Uterus (tissue), 4 donors: ENCODE measurements around the gene ATP5F1D. TPM values are rescaled to one million over a fixed set of nuclear protein-coding genes. Genes with fewer than 3 reads are reported as not detected.
A peak's percentile ranks its signal among the peaks of the same experiment; 100 is the strongest.

Experiments
- DNase-seq, 2 donors: peaks; one replicate each; pipeline ENCODE4 v3.0.0-alpha.2; 2019 to 2020
- H3K27ac ChIP-seq, 2 donors: fragments of 200-600 bp; sonication (generic); 1 replicate in 1 of 2; 2 replicates in 1 of 2; pipeline ENCODE4 v1.5.1; 2016 to 2018
- H3K27me3 ChIP-seq, 2 donors: fragments of 200-600 bp; sonication (generic); one replicate each; pipeline ENCODE4 v1.5.1; 2018 to 2019; ENCODE audit warnings: control low read depth in 1 of 2
- H3K36me3 ChIP-seq, 2 donors: fragments of 200-600 bp; sonication (generic); one replicate each; pipeline ENCODE4 v1.5.1; 2019; ENCODE audit warnings: control low read depth in 1 of 2
- H3K4me1 ChIP-seq, 2 donors: fragments of 200-600 bp; sonication (generic); one replicate each; pipeline ENCODE4 v1.5.1; 2018 to 2019; ENCODE audit warnings: control low read depth in 1 of 2
- H3K4me3 ChIP-seq, 2 donors: fragments of 200-600 bp; sonication (generic); 1 replicate in 1 of 2; 2 replicates in 1 of 2; pipeline ENCODE4 v1.5.1; 2018 to 2019; ENCODE audit warnings: mild to moderate bottlenecking in 1 of 2
- H3K9me3 ChIP-seq, 2 donors: fragments of 200-600 bp; sonication (generic); one replicate each; pipeline ENCODE4 v1.5.1; 2019; ENCODE audit warnings: control low read depth in 1 of 2
- CTCF ChIP-seq, 4 experiments: fragments of 200-600 bp in 2 of 4; fragments of 450-650 bp in 2 of 4; sonication (generic) in 2 of 4; IDR thresholded peaks; one replicate each; pipeline ENCODE4 v1.5.1; 2016 to 2019; ENCODE audit warnings: antibody characterized with exemption in 4 of 4, mild to moderate bottlenecking in 2 of 4, moderate library complexity in 1 of 4
- POLR2A ChIP-seq, 2 donors: fragments of 450-650 bp; IDR thresholded peaks; one replicate each; pipeline ENCODE4 v1.6.1; 2016; ENCODE audit warnings: antibody characterized with exemption in 2 of 2, mild to moderate bottlenecking in 1 of 2, moderate library complexity in 1 of 2
- intact Hi-C: fragments of 100-400 bp; cut with DNase I; formaldehyde crosslinking; loops from one replicate; pipeline ENCODE4 v1.15.1; 2023; ENCODE audit warnings: low total_unique reads
- total RNA-seq, 4 donors: library from RNA; depleted of rRNA in 3 of 4; stranded (reverse); fragments of >200 nt in 3 of 4; gene quantifications; one replicate each; pipeline versions ENCODE4 v1.1.0 to v1.2.4, GENCODE V29; 2014 to 2023
- donor health status: DM: yes; HTN: yes; CAD: no.

The ATP5F1D gene
- total RNA-seq, 4 donors from 2014 or later, result 4.7 to 164 (median 68.9) TPM

GRCh38 chr19:1219786-1220476, 21.6 kb upstream of the ATP5F1D start:
- Histone ChIP-seq H3K9me3 (no peaks in the 10 kb centered on the region), H3K4me1 (peaks cover 4 to 14% of the 10 kb centered on the region in 2 donors), H3K4me3 (no peak overlapping the region), H3K27me3 (no peaks in the 10 kb centered on the region), H3K27ac (no peak overlapping the region), H3K36me3 (no peaks in the 10 kb centered on the region)
- DNase-seq, result no peak
- intact Hi-C loops, result no loop called here
- no peak for TF ChIP-seq POLR2A (IDR thresholded peaks at IDR 0.05)
- no peak for TF ChIP-seq CTCF (IDR thresholded peaks at IDR 0.05)

GRCh38 chr19:1220477-1220930, 21.0 kb upstream of the ATP5F1D start:
- intact Hi-C loops, result no loop called here
- no peaks in the 10 kb centered on the region for H3K36me3 ChIP-seq
- H3K4me3 ChIP-seq, result no peak overlapping the region
- no peak for TF ChIP-seq CTCF (IDR thresholded peaks at IDR 0.05)
- no peak for TF ChIP-seq POLR2A (IDR thresholded peaks at IDR 0.05)
- peaks cover 0 to 8% of the 10 kb centered on the region in 2 donors for H3K4me1 ChIP-seq
- H3K9me3 ChIP-seq, result no peaks in the 10 kb centered on the region
- no peaks in the 10 kb centered on the region for H3K27me3 ChIP-seq
- no peak for DNase-seq
- no peak overlapping the region for H3K27ac ChIP-seq

GRCh38 chr19:1220976-1221903, 20.3 kb upstream of the ATP5F1D start:
- H3K4me1 ChIP-seq, result peaks cover 0 to 8% of the 10 kb centered on the region in 2 donors
- no peaks in the 10 kb centered on the region for H3K9me3 ChIP-seq
- TF ChIP-seq CTCF (IDR thresholded peaks at IDR 0.05), result peak; percentile 25 to 66 (median 52)
- TF ChIP-seq POLR2A (IDR thresholded peaks at IDR 0.05), result no peak
- intact Hi-C loops, result no loop called here
- no peaks in the 10 kb centered on the region for H3K27me3 ChIP-seq
- H3K36me3 ChIP-seq, result no peaks in the 10 kb centered on the region
- H3K4me3 ChIP-seq, result no peak overlapping the region
- peak overlapping the region in 1 of 2 donors; percentile 2 for H3K27ac ChIP-seq
- DNase-seq, result peak; percentile 48 to 65

GRCh38 chr19:1221904-1222255, 19.7 kb upstream of the ATP5F1D start:
- TF ChIP-seq CTCF (IDR thresholded peaks at IDR 0.05), result no peak
- intact Hi-C loops, result no loop called here
- H3K27me3 ChIP-seq, result no peaks in the 10 kb centered on the region
- H3K4me3 ChIP-seq, result no peak overlapping the region
- DNase-seq, result no peak
- peaks cover 0 to 8% of the 10 kb centered on the region in 2 donors for H3K4me1 ChIP-seq
- peak overlapping the region in 1 of 2 donors; percentile 2 for H3K27ac ChIP-seq
- H3K36me3 ChIP-seq, result no peaks in the 10 kb centered on the region
- no peaks in the 10 kb centered on the region for H3K9me3 ChIP-seq

- Histone ChIP-seq H3K27ac (no peak overlapping the region), H3K27me3 (no peaks in the 10 kb centered on the region), H3K9me3 (no peaks in the 10 kb centered on the region), H3K4me3 (no peak overlapping the region), H3K36me3 (no peaks in the 10 kb centered on the region), H3K4me1 (peaks cover 0 to 8% of the 10 kb centered on the region in 2 donors)
- no peak for TF ChIP-seq CTCF (IDR thresholded peaks at IDR 0.05)
- no peak for TF ChIP-seq POLR2A (IDR thresholded peaks at IDR 0.05)
- DNase-seq, result no peak
- intact Hi-C loops, result no loop called here
Measured at GRCh38 chr19:1222394-1222793, 19.2 kb upstream of the ATP5F1D start.
